HG02763 (cell line): Measurements from ENCODE around the gene NKD2.

ENCODE experiments used
- ATAC-seq: cut with Tn5 transposase; IDR thresholded peaks from one replicate; pipeline ENCODE4 v1.9.1; 2021; ENCODE audit warnings: mild to moderate bottlenecking, moderate library complexity; ENCODE audit not compliant: unreplicated experiment

The NKD2 gene

GRCh38 chr5:978054-978453, 30.5 kb upstream of the NKD2 start:
- ATAC-seq: no peak

DNA sequence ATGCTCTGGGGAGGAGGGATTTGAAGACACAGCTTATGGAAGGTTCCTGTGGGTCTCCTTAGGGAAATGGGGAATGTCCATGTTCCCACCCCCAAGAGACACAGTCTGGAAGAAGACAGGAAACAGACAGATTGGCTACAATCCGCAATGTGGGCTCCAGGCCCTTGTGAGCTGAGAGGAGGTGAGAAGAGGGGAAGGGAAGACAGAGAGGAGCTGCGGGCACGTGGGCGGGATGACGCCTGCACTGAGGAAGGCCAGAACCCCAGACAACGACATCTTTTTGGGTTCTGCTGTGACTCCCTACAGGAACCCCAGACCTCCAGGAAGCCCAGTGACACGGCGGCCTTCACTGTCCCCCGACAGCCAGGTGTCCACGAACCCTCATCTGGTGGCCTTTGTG, 29.9 kb upstream of the NKD2 start:
- no peak for ATAC-seq

DNA sequence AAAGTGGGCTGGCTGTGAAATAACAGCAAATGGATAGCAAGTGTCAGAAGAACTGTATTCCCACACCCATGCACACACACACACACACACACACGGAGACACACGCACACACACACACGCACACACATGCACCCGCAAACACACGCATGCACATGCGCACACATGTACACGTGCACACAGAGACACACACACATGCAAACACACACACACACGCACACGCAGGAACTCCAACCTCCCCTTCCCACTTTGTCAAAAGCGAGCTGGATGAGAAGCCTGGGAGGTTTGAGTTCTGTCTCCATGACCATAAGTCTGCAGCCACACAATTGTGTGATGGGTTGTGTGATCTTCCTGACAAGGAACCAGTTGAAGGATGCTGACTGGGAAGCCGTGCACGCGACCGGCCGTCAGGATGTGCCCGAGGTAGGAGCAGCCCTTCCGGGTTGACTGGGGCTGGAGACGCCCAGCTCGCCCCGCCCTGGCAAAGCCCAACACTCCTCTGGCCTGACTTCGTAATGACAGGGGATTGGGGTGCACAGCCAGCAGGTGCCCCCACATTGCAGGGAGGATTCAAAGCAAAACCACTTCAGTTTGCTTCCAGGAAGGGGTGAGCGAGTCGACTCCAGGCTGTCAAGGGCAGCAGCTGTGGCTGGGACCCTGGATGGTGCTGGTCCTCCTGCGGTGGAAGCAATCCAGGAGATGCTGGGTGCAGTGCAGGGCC, 29.3 kb upstream of the NKD2 start:
- ATAC-seq: no peak

DNA sequence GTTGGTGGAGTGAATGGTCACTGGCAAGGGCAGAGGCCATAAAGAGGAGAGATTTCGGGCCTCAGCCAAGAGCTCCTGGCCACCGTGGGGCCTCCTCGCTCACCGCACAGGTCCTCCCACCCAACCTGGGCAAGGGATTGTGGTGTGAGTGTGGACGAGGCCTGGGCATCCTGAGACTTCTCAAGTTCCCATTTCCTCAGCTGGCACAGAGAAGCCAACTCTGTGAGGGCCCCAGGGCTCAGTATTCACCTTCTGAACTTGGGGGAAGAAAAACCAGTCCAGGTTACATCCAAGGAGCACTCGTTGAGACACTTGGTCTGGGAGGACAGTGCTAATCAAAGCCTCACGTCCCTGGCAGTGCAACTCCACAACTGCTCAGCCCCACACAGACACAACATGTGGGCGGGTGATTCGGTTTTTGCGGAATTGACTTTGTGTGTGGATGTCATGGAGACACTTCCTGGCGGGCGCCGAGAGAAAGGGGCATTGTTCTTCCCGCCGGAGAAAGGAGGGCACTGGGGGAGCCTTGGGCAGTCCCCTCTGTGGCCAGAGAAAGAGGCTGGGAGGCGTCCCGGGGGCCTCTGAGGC, 28.5 kb upstream of the NKD2 start:
- ATAC-seq: no peak

GRCh38 chr5:980966-981365, 27.6 kb upstream of the NKD2 start:
- ATAC-seq: no peak

- ATAC-seq: no peak
These were observed 27.1 kb upstream of the NKD2 start for GRCh38 chr5:981456-981855.

- no peak for ATAC-seq
These were observed 26.0 kb upstream of the NKD2 start for GRCh38 chr5:982377-983237.

- ATAC-seq: no peak
These were observed 25.4 kb upstream of the NKD2 start for GRCh38 chr5:983238-983524.

GRCh38 chr5:983568-983967, 25.0 kb upstream of the NKD2 start:
- no peak for ATAC-seq

DNA sequence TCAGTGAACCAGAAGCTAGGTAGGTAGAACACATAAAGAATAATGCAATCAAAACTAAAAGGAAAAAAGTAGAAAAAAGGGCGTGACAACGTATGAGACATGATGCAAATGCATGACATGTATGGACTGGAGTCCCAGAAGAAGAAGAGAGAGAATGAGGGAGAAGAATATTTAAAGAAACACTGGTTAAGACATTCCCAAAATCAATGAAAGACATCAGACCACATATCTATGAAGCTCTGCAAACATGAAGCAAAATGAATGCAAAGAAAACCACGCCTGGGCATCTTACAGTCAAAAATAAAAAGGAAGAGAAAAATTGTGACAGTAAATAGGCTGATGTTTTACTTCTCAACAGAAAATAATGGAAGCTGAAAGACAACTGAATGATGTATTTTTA, 23.8 kb upstream of the NKD2 start:
- no peak for ATAC-seq

DNA sequence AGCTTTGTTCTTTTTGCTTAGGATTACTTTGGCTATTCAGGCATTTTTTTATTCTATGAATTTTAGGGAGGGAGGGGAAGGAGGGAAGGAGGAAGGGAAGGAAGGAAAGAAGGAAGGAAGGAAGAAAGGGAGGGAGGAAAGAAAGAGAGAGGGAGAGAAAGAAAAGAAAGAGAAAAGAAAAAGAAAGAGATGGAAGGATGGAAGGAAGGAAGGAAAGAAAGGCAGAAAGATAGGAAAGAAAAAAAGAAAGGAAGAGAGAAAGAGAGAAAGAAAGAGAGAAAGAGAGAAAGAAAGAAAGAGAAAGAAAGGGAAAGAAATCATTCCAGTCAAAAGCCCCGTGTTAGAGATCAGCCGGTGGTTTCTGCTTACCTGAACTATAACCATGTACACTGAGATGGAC, 20.8 kb upstream of the NKD2 start:
- no peak for ATAC-seq

GRCh38 chr5:988322-988721, 20.3 kb upstream of the NKD2 start:
- no peak for ATAC-seq

GRCh38 chr5:989961-990530, 18.6 kb upstream of the NKD2 start:
- ATAC-seq: no peak

DNA sequence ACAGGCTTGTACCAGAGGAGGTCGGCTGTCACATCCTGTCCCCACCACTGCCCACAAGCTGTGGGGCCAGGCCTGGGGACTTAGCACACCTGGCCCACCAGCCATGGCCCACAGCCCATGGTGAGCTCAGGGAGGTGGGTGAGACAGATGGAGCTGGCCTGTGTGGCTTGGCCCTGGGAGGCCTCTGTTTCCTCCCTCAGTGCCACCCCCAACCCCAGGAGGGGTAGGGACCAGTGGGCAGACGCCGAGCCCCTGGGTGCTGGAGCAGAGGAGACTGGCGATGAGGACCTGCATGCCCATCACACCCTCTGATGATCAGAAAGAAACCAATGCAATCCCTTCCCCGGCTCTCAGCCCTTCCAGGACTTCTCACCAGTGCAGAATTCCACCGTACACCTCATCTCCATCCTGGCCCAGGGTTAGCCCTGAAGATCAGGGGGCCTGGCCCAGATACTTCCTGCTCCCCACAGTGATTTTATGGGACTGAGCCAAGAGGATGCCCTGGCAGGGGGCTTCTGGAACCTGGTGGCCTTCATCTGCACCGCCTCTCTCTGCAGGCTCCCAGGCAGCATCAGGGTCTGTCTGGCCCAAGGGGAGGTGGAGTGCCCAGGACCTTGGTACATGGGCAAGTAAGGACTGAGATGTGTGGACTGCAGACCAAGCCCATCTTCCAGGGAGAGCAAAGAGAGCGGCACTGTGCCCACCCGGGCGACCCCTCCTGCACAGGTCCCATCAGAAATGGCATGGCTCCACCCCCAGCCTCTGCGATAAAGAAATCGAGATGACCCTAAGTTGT, 16.9 kb upstream of the NKD2 start:
- ATAC-seq: no peak

- ATAC-seq: no peak
These were observed 14.4 kb upstream of the NKD2 start for GRCh38 chr5:994272-994607.

DNA sequence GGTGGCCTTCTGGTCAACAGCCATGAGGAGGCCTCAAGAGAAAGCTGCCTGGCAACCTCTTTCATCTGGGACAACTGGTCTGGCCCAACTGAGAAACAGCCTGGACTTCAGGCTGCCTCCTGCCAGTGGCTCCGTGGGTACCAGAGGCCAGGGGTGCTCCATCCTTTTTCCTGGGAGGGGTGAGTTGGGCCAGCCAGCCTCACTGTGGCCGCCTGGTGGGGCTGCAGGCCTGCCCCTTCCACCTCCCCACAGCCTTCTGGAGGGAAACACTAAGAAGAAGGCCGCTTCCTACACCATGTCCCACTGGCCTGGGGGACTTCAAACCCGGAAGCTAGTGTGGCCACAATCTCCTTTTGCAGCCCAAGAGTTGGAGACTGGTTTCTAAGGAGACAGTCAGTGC, 13.8 kb upstream of the NKD2 start:
- ATAC-seq: no peak

DNA sequence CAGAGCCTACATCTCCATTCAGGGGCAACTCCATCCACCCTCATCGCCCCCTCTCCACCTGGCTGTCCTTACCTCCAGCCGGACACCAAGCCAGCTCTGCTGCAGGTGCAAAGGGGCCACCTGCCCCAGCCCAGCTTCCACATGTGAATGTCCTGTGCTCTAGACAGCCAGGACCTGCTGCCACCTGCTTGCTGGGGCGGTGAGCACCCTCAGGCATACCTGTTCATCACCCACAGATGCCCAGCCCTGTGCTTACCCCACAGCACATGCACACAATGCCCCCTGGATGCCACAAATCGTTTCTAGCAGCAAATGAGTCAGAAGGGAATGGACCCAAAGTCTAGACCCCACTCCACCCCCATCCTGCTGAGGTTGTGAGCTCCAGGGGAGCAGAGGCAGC, 13.3 kb upstream of the NKD2 start:
- no peak for ATAC-seq

DNA sequence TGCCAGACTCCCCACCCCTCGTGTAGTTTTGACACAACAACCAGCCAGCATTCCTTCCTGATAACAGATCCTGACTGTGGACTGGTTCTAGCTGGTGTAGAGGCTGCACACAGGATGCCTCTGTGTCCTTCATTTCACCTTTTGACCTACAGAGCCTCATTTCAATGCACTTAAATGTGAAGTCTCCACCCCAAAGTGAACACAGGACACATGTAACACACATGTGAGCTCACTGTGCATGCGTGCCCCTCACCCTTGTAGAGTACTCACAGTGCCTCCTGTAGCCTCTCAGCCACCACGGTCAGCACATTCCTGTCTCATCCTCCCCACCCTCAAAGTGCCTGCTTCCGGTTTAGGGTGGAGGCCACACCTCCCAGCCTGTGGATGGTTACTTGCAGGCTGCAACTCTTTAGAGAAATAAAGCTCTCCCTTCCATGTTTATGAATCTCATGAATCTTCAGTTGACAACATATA, 11.6 kb upstream of the NKD2 start:
- ATAC-seq: no peak

GRCh38 chr5:997711-998110, 10.9 kb upstream of the NKD2 start:
- no peak for ATAC-seq

DNA sequence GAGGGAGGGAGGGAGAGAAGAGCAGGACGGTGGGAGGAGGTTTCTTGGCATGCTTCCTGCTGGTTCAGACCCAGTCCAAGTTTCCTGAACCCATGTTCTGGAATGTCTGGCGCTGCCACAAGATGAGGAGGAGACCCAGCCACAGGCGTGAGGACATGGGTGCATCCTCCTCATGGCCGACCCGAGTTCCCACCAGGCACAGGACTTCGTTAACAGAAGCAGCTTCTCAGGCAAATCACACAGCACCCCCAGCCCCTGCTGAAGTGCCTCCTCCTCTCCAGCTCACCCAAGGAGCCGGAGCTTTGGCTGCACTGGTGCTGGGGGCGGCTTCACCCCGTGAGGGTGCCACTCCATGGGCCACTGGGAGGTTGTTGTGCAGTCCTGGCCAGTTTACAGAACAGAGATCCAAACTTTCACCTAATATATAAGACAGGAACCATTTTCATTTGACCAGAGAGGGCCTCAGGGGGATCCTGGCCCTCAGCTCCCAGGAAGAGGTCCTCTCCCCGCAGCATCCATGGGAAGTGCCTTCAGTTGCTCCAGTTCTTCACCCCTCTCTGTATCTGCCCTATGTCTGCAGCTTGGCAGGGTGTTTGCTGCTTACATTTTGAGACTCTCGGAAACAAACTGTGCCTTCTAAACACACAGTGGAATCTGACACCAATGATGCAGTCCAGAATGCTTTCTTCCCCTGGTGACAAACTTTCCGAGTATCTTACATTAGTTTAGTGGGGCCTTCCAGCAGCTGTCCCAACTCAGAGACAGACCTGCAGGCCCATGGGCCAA, 10.2 kb upstream of the NKD2 start:
- ATAC-seq: no peak
